Measurements from ENCODE around the gene OPCML. TPM values are rescaled to one million over a fixed set of nuclear protein-coding genes. Genes with fewer than 3 reads are reported as not detected.

OPCML gene
- total and polyA plus RNA-seq, 7 experiments from 2014 or later = not detected

DNA sequence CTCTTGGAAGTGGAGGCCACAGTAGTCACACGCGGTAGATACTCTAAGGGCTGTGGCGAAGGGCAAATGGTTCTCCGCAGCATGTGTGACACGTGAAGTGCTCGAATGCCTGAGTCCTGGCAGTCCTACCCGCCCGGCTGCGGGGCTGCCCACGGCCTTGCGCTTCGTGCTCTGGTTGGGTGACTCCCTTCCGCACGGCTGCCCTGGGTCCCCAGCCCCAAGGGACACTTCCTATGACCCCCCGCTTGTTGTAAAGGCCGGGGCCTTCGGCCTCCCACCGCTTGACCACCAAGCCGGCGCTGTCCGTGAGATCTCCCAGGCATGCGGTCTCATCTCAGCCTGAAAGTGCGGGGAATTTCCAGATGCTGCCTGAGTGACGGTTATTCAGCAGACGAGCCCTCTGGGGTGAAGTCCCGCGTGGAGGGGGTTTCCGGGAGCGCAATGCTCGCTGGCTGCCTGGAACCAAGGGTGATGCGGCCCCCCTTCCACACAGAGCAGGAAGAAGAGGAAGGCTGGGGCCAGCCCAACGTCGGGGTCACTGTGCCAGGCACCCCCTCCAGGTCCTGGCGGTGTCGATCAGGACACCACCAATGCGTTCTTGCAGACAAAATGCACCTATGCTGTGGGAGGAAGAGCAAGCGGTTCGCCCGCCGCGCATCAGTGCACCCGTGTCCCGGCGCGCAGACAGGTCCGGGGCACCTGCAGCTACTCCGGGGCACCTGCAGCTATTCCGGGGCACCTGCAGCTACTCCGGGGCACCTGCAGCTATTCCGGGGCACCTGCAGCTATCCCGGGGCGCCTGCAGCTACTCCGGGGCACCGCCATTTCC lies 171.2 kb downstream of the OPCML start:
- intact Hi-C loops (cut with micrococcal nuclease) = no loop called here

GRCh38 chr11:133355095-133355494 lies 177.2 kb downstream of the OPCML start:
- ATAC-seq = no peak
- no peaks in the 10 kb centered on the region for H3K9me3 ChIP-seq (ENCODE audit: control insufficient read depth in 2 of 3, low read length in 3 of 3)
- no peak overlapping the region for H3K27ac ChIP-seq (ENCODE audit: low read depth, low read length)
- POLR2A ChIA-PET = no interaction called here
- peaks cover 0 to 18% (median 3%) of the 10 kb centered on the region in 11 donors for H3K9me3 Mint-ChIP-seq
- no peaks in the 10 kb centered on the region for H3K36me3 ChIP-seq (ENCODE audit: control insufficient read depth in 2 of 3, insufficient read depth in 3 of 3, low read length in 3 of 3)
- no peaks in the 10 kb centered on the region for H3K27me3 Mint-ChIP-seq
- H3K4me1 ChIP-seq (ENCODE audit: control insufficient read depth in 2 of 2, insufficient read depth in 2 of 2, low read length in 2 of 2) = no peaks in the 10 kb centered on the region
- H3K4me3 ChIP-seq (ENCODE audit: low read length) = no peak overlapping the region
- CTCF ChIA-PET = no interaction called here
- intact Hi-C loops (cut with micrococcal nuclease) = no loop called here
- no peak overlapping the region for H3K27ac Mint-ChIP-seq
- no peak for DNase-seq
- no peaks in the 10 kb centered on the region for H3K27me3 ChIP-seq (ENCODE audit: control insufficient read depth in 2 of 2, insufficient read depth in 2 of 2, low read length in 2 of 2)
- no peak overlapping the region for H3K4me3 Mint-ChIP-seq
- no peaks in the 10 kb centered on the region for H3K36me3 Mint-ChIP-seq
- no peaks in the 10 kb centered on the region for H3K4me1 Mint-ChIP-seq

More for the DNA sequence above, 171.2 kb downstream of the OPCML start:
- ChIA-PET POLR2A (no interaction called here), CTCF (no interaction called here)
- H3K9me3 ChIP-seq (ENCODE audit: control insufficient read depth in 2 of 3, low read length in 3 of 3) = peaks cover 0 to 7% (median 0%) of the 10 kb centered on the region in 3 experiments
- H3K27ac Mint-ChIP-seq = no peak overlapping the region
- H3K4me1 ChIP-seq (ENCODE audit: control insufficient read depth in 2 of 2, insufficient read depth in 2 of 2, low read length in 2 of 2) = no peaks in the 10 kb centered on the region
- H3K27ac ChIP-seq (ENCODE audit: low read depth, low read length) = no peak overlapping the region
- DNase-seq (no peak), ATAC-seq (no peak)
- no peak overlapping the region for H3K4me3 Mint-ChIP-seq
- peaks cover 0 to 10% (median 1%) of the 10 kb centered on the region in 11 donors for H3K9me3 Mint-ChIP-seq
- H3K4me3 ChIP-seq (ENCODE audit: low read length) = no peak overlapping the region
- peaks cover 0 to 5% (median 0%) of the 10 kb centered on the region in 5 donors for H3K27me3 Mint-ChIP-seq
- no peaks in the 10 kb centered on the region for H3K4me1 Mint-ChIP-seq
- H3K27me3 ChIP-seq (ENCODE audit: control insufficient read depth in 2 of 2, insufficient read depth in 2 of 2, low read length in 2 of 2) = no peaks in the 10 kb centered on the region
- H3K36me3 Mint-ChIP-seq = no peaks in the 10 kb centered on the region
- no peaks in the 10 kb centered on the region for H3K36me3 ChIP-seq (ENCODE audit: control insufficient read depth in 2 of 3, insufficient read depth in 3 of 3, low read length in 3 of 3)

GRCh38 chr11:133354069-133354468 lies 178.2 kb downstream of the OPCML start:
- Histone ChIP-seq H3K27ac (ENCODE audit: low read depth, low read length) (no peak overlapping the region), H3K9me3 (ENCODE audit: control insufficient read depth in 2 of 3, low read length in 3 of 3) (no peaks in the 10 kb centered on the region), H3K4me3 (ENCODE audit: low read length) (no peak overlapping the region), H3K27me3 (ENCODE audit: control insufficient read depth in 2 of 2, insufficient read depth in 2 of 2, low read length in 2 of 2) (no peaks in the 10 kb centered on the region), H3K4me1 (ENCODE audit: control insufficient read depth in 2 of 2, insufficient read depth in 2 of 2, low read length in 2 of 2) (no peaks in the 10 kb centered on the region), H3K36me3 (ENCODE audit: control insufficient read depth in 2 of 3, insufficient read depth in 3 of 3, low read length in 3 of 3) (no peaks in the 10 kb centered on the region)
- Mint-ChIP-seq H3K9me3 (peaks cover 0 to 18% (median 3%) of the 10 kb centered on the region in 11 donors), H3K4me3 (no peak overlapping the region), H3K4me1 (no peaks in the 10 kb centered on the region), H3K36me3 (no peaks in the 10 kb centered on the region), H3K27ac (no peak overlapping the region), H3K27me3 (no peaks in the 10 kb centered on the region)
- intact Hi-C loops (cut with micrococcal nuclease) = no loop called here
- ATAC-seq = no peak
- POLR2A ChIA-PET = no interaction called here
- CTCF ChIA-PET = no interaction called here
- DNase-seq = no peak

GRCh38 chr11:133350045-133350444 lies 182.3 kb downstream of the OPCML start:
- Histone ChIP-seq H3K27ac (ENCODE audit: low read depth, low read length) (no peak overlapping the region), H3K4me3 (ENCODE audit: low read length) (no peak overlapping the region), H3K9me3 (ENCODE audit: control insufficient read depth in 2 of 3, low read length in 3 of 3) (no peaks in the 10 kb centered on the region), H3K36me3 (ENCODE audit: control insufficient read depth in 2 of 3, insufficient read depth in 3 of 3, low read length in 3 of 3) (no peaks in the 10 kb centered on the region), H3K27me3 (ENCODE audit: control insufficient read depth in 2 of 2, insufficient read depth in 2 of 2, low read length in 2 of 2) (no peaks in the 10 kb centered on the region), H3K4me1 (ENCODE audit: control insufficient read depth in 2 of 2, insufficient read depth in 2 of 2, low read length in 2 of 2) (no peaks in the 10 kb centered on the region)
- DNase-seq (no peak), ATAC-seq (no peak)
- no peaks in the 10 kb centered on the region for H3K36me3 Mint-ChIP-seq
- intact Hi-C loops (cut with micrococcal nuclease) = no loop called here
- no peaks in the 10 kb centered on the region for H3K4me1 Mint-ChIP-seq
- peaks cover 0 to 18% (median 2%) of the 10 kb centered on the region in 11 donors for H3K9me3 Mint-ChIP-seq
- H3K27ac Mint-ChIP-seq = no peak overlapping the region
- H3K4me3 Mint-ChIP-seq = no peak overlapping the region
- ChIA-PET POLR2A (no interaction called here), CTCF (no interaction called here)
- no peaks in the 10 kb centered on the region for H3K27me3 Mint-ChIP-seq

DNA sequence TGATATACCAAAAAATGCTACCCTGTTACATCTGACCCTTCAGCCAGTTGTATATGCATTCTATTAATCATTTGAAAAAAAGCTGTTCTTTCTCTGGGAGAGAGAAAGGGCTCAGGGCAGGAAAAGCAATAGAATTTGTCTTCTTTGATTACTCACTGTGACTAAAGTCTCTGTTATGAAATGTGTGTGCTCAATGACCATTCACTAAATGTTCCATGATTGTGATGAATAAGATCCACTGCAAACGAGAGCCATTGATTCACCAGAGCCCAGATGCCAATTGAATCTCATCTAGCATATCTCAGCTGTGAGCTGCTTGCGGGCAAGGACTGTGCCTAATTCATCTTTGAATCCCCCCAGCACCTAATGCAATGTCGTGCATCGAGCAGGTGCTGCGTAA lies 184.3 kb downstream of the OPCML start:
- no peak overlapping the region for H3K27ac ChIP-seq (ENCODE audit: low read depth, low read length)
- DNase-seq (no peak), ATAC-seq (no peak)
- H3K36me3 ChIP-seq (ENCODE audit: control insufficient read depth in 2 of 3, insufficient read depth in 3 of 3, low read length in 3 of 3) = no peaks in the 10 kb centered on the region
- Mint-ChIP-seq H3K4me3 (no peak overlapping the region), H3K27me3 (peaks cover 0 to 5% (median 0%) of the 10 kb centered on the region in 5 donors), H3K9me3 (peaks cover 0 to 20% (median 0%) of the 10 kb centered on the region in 11 donors), H3K36me3 (no peaks in the 10 kb centered on the region), H3K27ac (no peak overlapping the region), H3K4me1 (no peaks in the 10 kb centered on the region)
- intact Hi-C loops (cut with micrococcal nuclease) = no loop called here
- no peaks in the 10 kb centered on the region for H3K9me3 ChIP-seq (ENCODE audit: control insufficient read depth in 2 of 3, low read length in 3 of 3)
- ChIA-PET POLR2A (no interaction called here), CTCF (no interaction called here)
- no peak overlapping the region for H3K4me3 ChIP-seq (ENCODE audit: low read length)
- no peaks in the 10 kb centered on the region for H3K4me1 ChIP-seq (ENCODE audit: control insufficient read depth in 2 of 2, insufficient read depth in 2 of 2, low read length in 2 of 2)
- no peaks in the 10 kb centered on the region for H3K27me3 ChIP-seq (ENCODE audit: control insufficient read depth in 2 of 2, insufficient read depth in 2 of 2, low read length in 2 of 2)

DNA sequence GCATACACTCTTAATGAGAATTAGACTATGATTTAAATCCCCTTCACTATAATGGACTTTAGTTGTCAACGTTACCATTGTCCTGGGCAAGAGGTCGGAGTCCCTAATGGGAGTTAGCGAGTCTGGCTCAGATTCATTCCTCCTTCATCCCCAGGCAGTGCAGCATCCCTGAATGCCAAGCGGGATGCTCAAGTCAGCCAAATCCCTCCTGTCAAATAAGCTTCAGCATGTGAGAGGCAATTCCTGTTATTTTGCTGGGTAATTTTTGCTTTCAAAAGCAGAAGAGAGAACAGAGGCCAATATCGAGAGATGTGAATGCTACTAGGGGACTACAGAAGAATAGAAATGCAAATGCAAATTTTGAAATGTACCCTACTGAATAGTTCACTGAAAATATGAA lies 186.2 kb downstream of the OPCML start:
- H3K9me3 Mint-ChIP-seq = peaks cover 0 to 13% (median 0%) of the 10 kb centered on the region in 11 donors
- peaks cover 0 to 5% (median 0%) of the 10 kb centered on the region in 5 donors for H3K27me3 Mint-ChIP-seq
- no peak for DNase-seq
- H3K4me3 Mint-ChIP-seq = no peak overlapping the region
- intact Hi-C loops (cut with micrococcal nuclease) = no loop called here
- POLR2A ChIA-PET = no interaction called here
- H3K9me3 ChIP-seq (ENCODE audit: control insufficient read depth in 2 of 3, low read length in 3 of 3) = no peaks in the 10 kb centered on the region
- no peak overlapping the region for H3K27ac ChIP-seq (ENCODE audit: low read depth, low read length)
- no peak overlapping the region for H3K4me3 ChIP-seq (ENCODE audit: low read length)
- H3K36me3 Mint-ChIP-seq = no peaks in the 10 kb centered on the region
- no peaks in the 10 kb centered on the region for H3K36me3 ChIP-seq (ENCODE audit: control insufficient read depth in 2 of 3, insufficient read depth in 3 of 3, low read length in 3 of 3)
- H3K4me1 Mint-ChIP-seq = no peaks in the 10 kb centered on the region
- no peak overlapping the region for H3K27ac Mint-ChIP-seq
- CTCF ChIA-PET = no interaction called here
- ATAC-seq = no peak
- no peaks in the 10 kb centered on the region for H3K4me1 ChIP-seq (ENCODE audit: control insufficient read depth in 2 of 2, insufficient read depth in 2 of 2, low read length in 2 of 2)
- H3K27me3 ChIP-seq (ENCODE audit: control insufficient read depth in 2 of 2, insufficient read depth in 2 of 2, low read length in 2 of 2) = no peaks in the 10 kb centered on the region

DNA sequence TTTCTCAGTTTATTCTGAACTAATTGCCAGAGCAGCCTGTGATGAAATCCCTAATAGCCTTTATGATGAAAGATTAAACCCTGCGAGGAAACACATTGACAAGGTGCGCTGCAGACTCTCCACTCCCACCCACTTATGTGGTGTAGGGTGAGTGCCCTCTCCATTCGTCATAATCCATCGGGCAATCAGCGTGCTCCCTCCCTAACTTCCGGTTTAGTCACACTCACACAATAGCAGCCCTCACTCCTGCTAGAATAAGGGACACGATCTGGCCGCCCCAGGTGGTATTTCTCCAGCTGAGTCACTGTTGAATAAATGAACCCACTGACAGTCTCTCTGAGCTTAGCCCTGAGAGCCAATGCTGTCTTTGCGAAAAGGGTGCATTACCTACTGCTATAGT lies 188.3 kb downstream of the OPCML start:
- intact Hi-C loops (cut with micrococcal nuclease) = no loop called here
- no peak overlapping the region for H3K4me3 ChIP-seq (ENCODE audit: low read length)
- no peaks in the 10 kb centered on the region for H3K9me3 ChIP-seq (ENCODE audit: control insufficient read depth in 2 of 3, low read length in 3 of 3)
- no peaks in the 10 kb centered on the region for H3K36me3 ChIP-seq (ENCODE audit: control insufficient read depth in 2 of 3, insufficient read depth in 3 of 3, low read length in 3 of 3)
- H3K27me3 ChIP-seq (ENCODE audit: control insufficient read depth in 2 of 2, insufficient read depth in 2 of 2, low read length in 2 of 2) = no peaks in the 10 kb centered on the region
- no peaks in the 10 kb centered on the region for H3K4me1 ChIP-seq (ENCODE audit: control insufficient read depth in 2 of 2, insufficient read depth in 2 of 2, low read length in 2 of 2)
- Mint-ChIP-seq H3K36me3 (no peaks in the 10 kb centered on the region), H3K9me3 (peaks cover 0 to 16% (median 2%) of the 10 kb centered on the region in 11 donors), H3K4me3 (no peak overlapping the region), H3K27ac (no peak overlapping the region), H3K27me3 (peaks cover 0 to 5% (median 0%) of the 10 kb centered on the region in 5 donors), H3K4me1 (no peaks in the 10 kb centered on the region)
- ChIA-PET CTCF (no interaction called here), POLR2A (no interaction called here)
- ATAC-seq = no peak
- DNase-seq = no peak
- no peak overlapping the region for H3K27ac ChIP-seq (ENCODE audit: low read depth, low read length)

Data from naive thymus-derived CD4-positive, alpha-beta T cell (primary cell).